Thymus (tissue), 11 donors: Measurements from ENCODE around the gene KMT2C. TPM values are rescaled to one million over a fixed set of nuclear protein-coding genes. Genes with fewer than 3 reads are reported as not detected.
A peak's percentile ranks its signal among the peaks of the same experiment; 100 is the strongest.
"Not testable (repeated sequence)": the region's sequence is repeated elsewhere in the genome, so short reads cannot be mapped to it uniquely, and the experiment has no call there.

ENCODE experiments used
- DNase-seq, 9 donors: peaks; one replicate each; pipeline ENCODE4 v3.0.0-alpha.2; 2013; ENCODE audit warnings: low spot score in 9 of 9, low read depth in 6 of 9, missing footprints in 1 of 9
- H3K27ac ChIP-seq, 2 donors: one replicate each; pipeline ENCODE4 v1.5.1; 2013; ENCODE audit warnings: control low read depth in 1 of 2, low read depth in 1 of 2, low read length in 1 of 2, mild to moderate bottlenecking in 1 of 2, moderate library complexity in 1 of 2
- H3K27me3 ChIP-seq, 2 donors: one replicate each; pipeline ENCODE4 v1.5.1; 2013; ENCODE audit warnings: low read length in 1 of 2; ENCODE audit not compliant: control insufficient read depth in 2 of 2, insufficient read depth in 1 of 2
- H3K36me3 ChIP-seq, 2 donors: one replicate each; pipeline ENCODE4 v1.5.1; 2013; ENCODE audit warnings: low read length in 1 of 2, mild to moderate bottlenecking in 1 of 2, moderate library complexity in 1 of 2; ENCODE audit not compliant: control insufficient read depth in 2 of 2, insufficient read depth in 2 of 2
- H3K4me1 ChIP-seq, 2 donors: one replicate each; pipeline ENCODE4 v1.5.1; 2013; ENCODE audit warnings: low read length in 2 of 2; ENCODE audit not compliant: control insufficient read depth in 2 of 2, insufficient read depth in 2 of 2
- H3K4me3 ChIP-seq, 2 donors: one replicate each; pipeline ENCODE4 v1.5.1; 2013; ENCODE audit warnings: low read length in 2 of 2, control low read depth in 1 of 2, mild to moderate bottlenecking in 1 of 2
- H3K9me3 ChIP-seq, 2 donors: one replicate each; pipeline ENCODE4 v1.5.1; 2013; ENCODE audit warnings: low read length in 1 of 2, mild to moderate bottlenecking in 1 of 2; ENCODE audit not compliant: control insufficient read depth in 2 of 2, insufficient read depth in 1 of 2
- WGBS: extraction: QIAGEN DNeasy Blood & Tissue Kit; methylation state at CpG from one replicate; pipeline ENCODE4 v1.1.7; 2013; 5-methylcytosine and 5-hydroxymethylcytosine counted together
- polyA plus RNA-seq: library from polyadenylated mRNA; stranded (reverse); fragments of 200-250 nt; gene quantifications from one replicate; pipeline ENCODE4 v1.2.3, GENCODE V29; 2013
- total RNA-seq: library from RNA; stranded (reverse); fragments of 120-200 nt; gene quantifications from one replicate; pipeline ENCODE4 v1.2.4, GENCODE V29; 2013
- donor health status: healthy.

KMT2C gene
- total and polyA plus RNA-seq, 2 donors: 14.4 to 26.2 TPM

DNA sequence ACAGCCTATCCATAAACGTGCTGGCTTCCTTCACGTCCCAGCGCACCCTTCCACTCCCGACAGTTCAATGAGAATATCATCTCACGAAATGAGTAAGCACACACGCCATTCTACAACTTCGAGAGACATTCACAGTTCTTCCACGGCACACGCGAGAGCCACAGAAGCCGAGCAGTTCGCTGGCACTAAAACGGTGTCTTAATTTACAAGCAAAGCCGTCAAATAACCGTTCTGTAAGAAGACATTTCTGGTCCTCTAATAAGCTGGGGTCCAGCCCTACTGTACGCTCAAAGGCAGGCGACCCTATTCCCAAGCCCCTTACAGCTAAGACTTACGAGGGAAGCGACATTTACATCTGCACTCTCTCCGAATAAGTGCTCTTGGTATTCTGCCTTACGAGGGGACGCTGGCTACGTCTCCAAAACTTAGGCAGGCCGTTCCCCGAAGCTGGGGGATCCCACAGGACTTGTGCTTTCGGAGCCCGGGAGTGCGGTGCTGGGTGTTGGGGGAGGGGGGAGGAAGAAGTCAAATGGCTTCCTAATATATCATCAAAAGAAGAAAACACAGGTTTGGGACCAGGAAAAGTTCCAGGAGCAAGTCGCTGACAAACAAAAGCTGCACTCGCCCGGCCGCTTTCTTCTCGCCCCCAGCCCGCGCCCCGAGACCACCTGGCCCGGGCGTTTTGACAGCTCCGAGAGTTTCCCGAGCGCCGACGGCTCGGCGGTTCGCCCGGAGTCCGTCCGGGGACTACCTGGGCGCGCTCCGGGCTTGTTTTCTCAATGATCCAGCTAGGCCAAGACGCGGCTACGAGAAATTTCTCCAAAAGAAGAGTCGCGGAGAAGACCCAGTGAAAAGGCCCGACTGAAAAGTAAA is 1.1 kb downstream of the KMT2C start:
- H3K36me3 ChIP-seq, H3K27me3 ChIP-seq, H3K9me3 ChIP-seq, H3K4me1 ChIP-seq: not testable (repeated sequence)
- WGBS: under 1% methylated on average over 58 of the region's 58 CpGs
- Histone ChIP-seq H3K27ac (peak overlapping the region; percentile 88 to 97), H3K4me3 (peak overlapping the region; percentile 77 to 88)
- peak in 5 of 9 donors; percentile 16 to 66 (median 33) for DNase-seq

DNA sequence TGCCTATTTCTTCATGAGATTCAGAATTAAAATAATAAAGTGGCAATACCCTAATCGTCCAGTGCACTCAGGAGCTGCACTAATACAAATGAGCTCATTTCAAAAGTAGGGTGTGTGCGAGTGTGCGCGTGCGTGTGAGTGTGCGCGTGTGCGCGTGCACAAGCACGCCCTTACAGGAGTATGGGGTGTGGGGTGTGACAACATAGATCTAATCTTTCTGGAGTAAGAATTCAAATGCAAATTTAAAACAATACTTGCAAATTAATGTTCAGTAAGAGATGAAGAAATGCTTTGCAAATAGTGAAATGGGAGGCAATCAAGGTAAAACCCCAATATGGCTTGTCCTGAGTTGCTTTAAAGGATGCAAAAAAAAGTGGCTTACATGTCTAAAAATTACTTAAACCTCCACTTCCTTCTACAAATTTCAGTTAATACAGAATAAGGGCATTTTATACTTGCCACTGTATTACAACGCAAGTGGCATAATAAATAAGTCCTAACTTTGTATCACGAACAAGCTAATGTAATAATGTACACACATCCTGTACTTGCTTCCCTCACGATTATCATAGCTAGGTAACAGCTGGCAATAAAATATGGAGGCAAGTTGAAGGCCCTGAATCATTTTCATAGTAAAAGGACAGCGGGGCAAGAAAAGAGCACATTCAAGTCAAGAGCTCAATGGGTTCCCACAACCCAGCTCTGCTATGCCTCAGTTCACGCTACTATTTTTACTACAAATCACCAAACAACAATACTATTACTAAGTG is 1.9 kb downstream of the KMT2C start:
- peak overlapping the region in 1 of 2 donors; percentile 88 for H3K27ac ChIP-seq
- not testable (repeated sequence) for H3K27me3 ChIP-seq, H3K9me3 ChIP-seq, H3K4me1 ChIP-seq, H3K36me3 ChIP-seq
- H3K4me3 ChIP-seq: peak overlapping the region; percentile 77 to 88
- WGBS: 14% methylated on average over 15 of the region's 15 CpGs
- DNase-seq: peak in 4 of 9 donors; percentile 35 to 62 (median 46)

- not testable (repeated sequence) for H3K36me3 ChIP-seq, H3K9me3 ChIP-seq, H3K4me1 ChIP-seq, H3K4me3 ChIP-seq, H3K27ac ChIP-seq, H3K27me3 ChIP-seq, DNase-seq
- WGBS: 97% methylated on average over 10 of the region's 10 CpGs
These were observed 3.1 kb downstream of the KMT2C start for GRCh38 chr7:152432735-152433134.

- no peak for DNase-seq
These were observed 4.9 kb downstream of the KMT2C start for GRCh38 chr7:152430854-152431253.

DNA sequence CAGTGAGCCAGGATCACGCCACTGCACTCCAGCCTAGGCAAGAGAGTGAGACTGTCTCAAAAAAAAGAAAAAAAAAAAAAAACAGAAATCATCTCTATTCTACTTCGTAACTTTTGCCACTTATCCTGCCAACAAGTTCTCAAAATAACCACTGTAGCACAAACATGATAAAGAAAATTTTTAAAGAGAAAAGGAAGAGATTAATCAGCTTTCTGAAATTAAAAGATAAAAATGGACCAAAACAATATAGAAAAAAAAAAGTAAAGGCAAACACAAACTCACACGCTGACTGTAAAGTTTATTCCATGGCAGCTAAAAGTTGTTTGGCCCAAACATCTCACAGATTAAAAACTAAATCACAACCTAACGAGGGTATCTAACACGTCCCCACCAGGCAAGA is 5.7 kb downstream of the KMT2C start:
- H3K9me3 ChIP-seq, H3K36me3 ChIP-seq, H3K27me3 ChIP-seq, DNase-seq, H3K4me1 ChIP-seq, H3K27ac ChIP-seq, H3K4me3 ChIP-seq: not testable (repeated sequence)
- 96% methylated on average over 5 of the region's 5 CpGs for WGBS

More at GRCh38 chr7:152430854-152431253, 4.9 kb downstream of the KMT2C start:
- H3K9me3 ChIP-seq: no peaks in the 10 kb centered on the region
- H3K4me3 ChIP-seq: no peak overlapping the region
- peaks cover 0 to 4% of the 10 kb centered on the region in 2 donors for H3K4me1 ChIP-seq
- 96% methylated on average over 3 of the region's 3 CpGs for WGBS
- no peaks in the 10 kb centered on the region for H3K36me3 ChIP-seq
- no peak overlapping the region for H3K27ac ChIP-seq
- H3K27me3 ChIP-seq: no peaks in the 10 kb centered on the region

DNA sequence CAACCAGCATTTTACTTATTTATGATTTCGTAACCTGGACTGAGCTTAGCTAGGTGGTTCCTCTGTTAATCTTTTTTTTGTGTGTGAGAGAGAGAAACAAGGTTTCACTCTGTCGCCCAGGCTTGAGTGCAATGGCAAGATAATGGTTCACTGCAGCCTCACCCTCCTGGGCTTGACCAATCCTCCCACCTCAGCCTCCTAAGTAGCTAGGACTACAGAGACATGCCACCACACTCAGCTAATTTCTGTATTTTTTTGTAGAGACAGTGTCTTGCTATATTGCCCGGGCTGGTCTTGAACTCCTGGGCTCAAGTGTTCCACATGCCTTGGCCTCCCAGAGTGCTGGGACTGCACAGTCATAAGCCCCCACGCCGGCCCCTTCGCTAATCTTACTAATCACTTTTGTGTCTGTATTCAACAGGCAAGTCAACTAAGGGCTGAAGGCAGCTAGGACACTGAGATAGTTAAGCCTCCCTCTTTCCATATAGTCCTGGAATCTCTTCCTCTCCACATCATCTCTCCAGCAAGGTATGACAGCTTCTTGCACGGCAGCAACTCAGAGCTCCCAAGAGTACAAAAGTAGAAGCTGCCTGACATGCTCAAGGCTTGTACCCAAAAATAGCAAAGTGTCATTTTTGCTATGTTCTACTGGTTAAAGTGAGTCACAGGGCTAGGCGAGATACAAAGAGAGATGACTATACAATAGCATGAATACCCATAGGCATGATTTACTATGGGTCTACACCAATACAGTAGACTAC is 11.3 kb downstream of the KMT2C start:
- peaks cover 3 to 10% of the 10 kb centered on the region in 2 donors for H3K36me3 ChIP-seq
- no peak overlapping the region for H3K4me3 ChIP-seq
- 96% methylated on average over 8 of the region's 8 CpGs for whole genome bisulfite sequencing
- H3K27ac ChIP-seq: no peak overlapping the region
- H3K4me1 ChIP-seq: no peaks in the 10 kb centered on the region
- no peaks in the 10 kb centered on the region for H3K27me3 ChIP-seq
- peaks cover 3 to 21% of the 10 kb centered on the region in 2 donors for H3K9me3 ChIP-seq
- DNase-seq: no peak

DNA sequence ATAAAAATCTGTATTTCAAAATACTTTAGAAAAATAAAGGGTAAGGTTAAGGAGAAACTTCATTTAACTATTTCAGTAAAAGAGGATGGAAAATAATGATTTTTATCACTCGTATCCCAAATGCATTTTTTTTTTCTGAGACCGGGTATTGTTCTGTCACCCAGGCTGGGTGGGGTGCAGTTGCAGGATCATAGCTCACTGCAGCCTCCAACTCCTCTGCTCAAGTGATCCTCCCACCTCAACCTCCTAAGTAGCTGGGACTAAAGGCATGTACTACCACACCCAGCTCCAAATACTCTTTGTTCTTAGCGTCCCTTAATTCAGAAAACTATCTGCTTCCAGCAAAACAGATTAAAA is 11.8 kb downstream of the KMT2C start:
- Histone ChIP-seq H3K9me3 (peaks cover 3 to 21% of the 10 kb centered on the region in 2 donors), H3K4me3 (no peak overlapping the region), H3K36me3 (peaks cover 3 to 10% of the 10 kb centered on the region in 2 donors), H3K4me1 (no peaks in the 10 kb centered on the region), H3K27me3 (no peaks in the 10 kb centered on the region), H3K27ac (no peak overlapping the region)
- WGBS: 97% methylated on average over 3 of the region's 3 CpGs
- DNase-seq: no peak

- H3K4me1 ChIP-seq, H3K4me3 ChIP-seq, H3K27ac ChIP-seq, DNase-seq, H3K27me3 ChIP-seq: not testable (repeated sequence)
- 99% methylated on average over 4 of the region's 4 CpGs for WGBS
- peaks cover 3 to 10% of the 10 kb centered on the region in 2 donors for H3K36me3 ChIP-seq
- peaks cover 3 to 21% of the 10 kb centered on the region in 2 donors for H3K9me3 ChIP-seq
These were observed 12.6 kb downstream of the KMT2C start for GRCh38 chr7:152423171-152423570.
